Femur (tissue), 1 donor: ENCODE measurements around the gene TRIM47.
A peak's percentile ranks its signal among the peaks of the same experiment; 100 is the strongest.
"Not testable (repeated sequence)": the region's sequence is repeated elsewhere in the genome, so short reads cannot be mapped to it uniquely, and the experiment has no call there.

Experiments used
- DNase-seq: peaks from one replicate; pipeline ENCODE4 v3.0.0-alpha.2; 2017

TRIM47 gene

GRCh38 chr17:75891022-75891604 lies 12.7 kb upstream of the TRIM47 start:
- peak; percentile 19 for DNase-seq

GRCh38 chr17:75889454-75889853 lies 11.1 kb upstream of the TRIM47 start:
- DNase-seq, result peak; percentile 15

DNA sequence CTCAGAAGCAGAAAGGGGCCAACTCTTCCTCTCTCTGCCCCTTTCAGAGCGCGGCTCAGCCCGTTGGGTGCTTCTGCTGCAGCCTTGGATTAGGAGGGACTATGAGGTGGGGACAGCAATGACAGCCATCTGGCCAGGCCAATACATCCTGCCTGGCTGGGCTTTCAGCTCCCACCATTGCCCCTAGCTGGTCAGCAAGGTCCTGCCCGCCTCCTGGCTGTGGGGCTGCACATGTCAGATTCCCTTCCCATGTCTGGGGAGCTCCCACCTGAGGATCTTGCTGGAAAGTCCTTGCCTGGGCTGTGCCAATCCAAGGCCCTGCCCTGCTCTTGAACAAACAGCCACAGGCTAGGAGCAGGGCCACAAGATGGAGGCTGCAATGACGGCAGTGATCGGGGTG lies 10.1 kb upstream of the TRIM47 start:
- no peak for DNase-seq

DNA sequence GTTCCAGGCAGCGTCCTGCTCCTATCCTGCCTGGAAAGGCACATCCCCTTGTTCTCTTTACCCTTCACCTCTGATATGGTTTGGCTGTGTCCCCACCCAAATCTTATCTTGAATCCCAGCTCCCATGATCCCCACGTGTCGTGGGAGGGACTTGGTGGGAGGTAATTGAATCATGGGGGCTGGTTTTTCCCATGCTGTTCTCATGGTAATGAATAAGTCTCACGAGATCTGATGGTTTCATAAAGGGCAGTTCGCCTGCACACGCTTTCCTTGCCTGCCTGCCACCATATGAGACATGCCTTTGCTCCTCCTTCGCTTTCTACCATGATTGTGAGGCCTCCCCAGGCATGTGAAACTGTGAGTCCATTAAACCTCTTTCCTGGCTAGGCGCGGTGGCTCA lies 7.5 kb upstream of the TRIM47 start:
- not testable (repeated sequence) for DNase-seq

- DNase-seq, result no peak
Observed at GRCh38 chr17:75885431-75885830, 7.0 kb upstream of the TRIM47 start.

- DNase-seq, result no peak
Observed at GRCh38 chr17:75881678-75882454, 3.5 kb upstream of the TRIM47 start.

DNA sequence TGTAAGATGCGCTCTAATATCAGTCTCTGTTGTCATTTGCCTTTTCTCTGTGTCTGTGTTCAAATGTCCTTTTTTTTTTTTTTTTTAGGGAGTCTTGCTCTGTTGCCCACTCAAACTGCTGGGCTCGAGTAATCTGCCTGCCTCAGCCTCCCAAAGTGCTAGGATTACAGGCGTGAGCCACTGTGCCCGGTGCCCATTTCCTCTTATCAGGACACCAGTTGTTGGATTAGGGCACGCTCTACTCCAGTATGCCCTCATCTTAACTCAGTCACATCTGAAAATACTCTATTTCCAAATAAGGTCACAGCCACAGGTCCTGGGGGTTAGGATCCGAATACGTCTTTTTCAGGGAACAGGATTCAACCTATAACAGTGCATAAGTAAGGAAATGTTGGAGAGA lies 1.9 kb upstream of the TRIM47 start:
- DNase-seq, result no peak

DNA sequence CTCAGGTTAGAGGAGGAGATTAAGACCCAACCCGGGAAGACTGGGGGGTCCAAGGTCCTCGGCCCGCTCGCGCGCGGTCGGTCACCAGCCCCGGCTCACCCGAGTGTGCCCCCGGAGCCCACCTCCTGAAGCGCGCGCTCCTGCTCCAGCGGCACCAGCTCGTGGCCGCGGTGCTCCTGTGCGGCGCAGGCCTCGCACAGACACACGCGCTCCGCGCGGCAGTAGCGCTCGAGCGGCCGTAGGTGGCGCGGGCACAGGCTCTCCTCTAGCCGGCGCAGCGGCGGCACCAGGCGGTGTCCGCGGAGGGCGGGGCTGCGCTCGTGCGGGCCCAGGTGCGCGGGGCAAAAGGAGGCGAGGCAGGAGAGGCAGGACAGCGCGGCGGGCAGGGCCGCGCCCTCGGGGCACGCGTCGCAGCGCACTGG lies 618 bp downstream of the TRIM47 start:
- DNase-seq, result peak; percentile 80

DNA sequence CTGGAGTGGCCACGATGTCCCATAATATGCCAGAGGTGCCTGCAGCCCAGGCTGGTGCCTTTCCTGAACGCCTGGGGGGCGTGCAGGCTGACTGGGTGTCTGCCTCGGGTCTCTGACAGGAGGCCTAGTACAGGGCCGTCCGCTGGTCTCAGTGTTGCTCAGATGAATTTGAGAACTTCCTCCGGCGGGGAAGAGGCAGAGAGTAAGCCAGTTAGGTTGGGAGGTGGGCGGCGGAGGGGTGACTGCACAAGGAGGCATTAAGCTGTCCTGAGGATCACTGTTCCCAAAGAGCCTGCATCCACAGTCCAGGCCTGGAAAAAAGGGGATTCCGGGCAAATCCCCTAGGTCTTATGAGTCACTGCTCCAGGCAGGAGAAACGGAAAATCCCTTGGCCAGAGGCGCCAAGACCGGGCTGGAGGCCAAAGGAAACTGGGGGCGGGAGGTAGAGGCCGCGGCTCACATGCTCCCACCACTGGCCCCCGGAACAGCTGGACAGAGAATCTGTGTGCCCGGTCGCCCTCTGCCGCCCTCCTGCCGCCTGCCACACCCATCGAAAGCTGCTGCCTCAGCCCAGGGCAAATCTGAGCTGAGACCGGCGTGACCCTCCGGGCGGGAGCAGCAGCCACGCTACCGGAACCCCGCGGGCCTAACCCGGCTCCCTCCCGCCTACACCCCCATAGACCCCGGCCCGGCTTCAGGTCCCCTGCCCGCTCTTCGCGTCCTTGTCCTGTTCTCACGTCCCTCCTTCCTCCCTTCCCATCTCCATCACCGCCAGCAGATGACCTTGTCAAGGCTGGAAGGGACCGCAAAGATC lies 1.2 kb downstream of the TRIM47 start:
- peak; percentile 98 for DNase-seq

DNA sequence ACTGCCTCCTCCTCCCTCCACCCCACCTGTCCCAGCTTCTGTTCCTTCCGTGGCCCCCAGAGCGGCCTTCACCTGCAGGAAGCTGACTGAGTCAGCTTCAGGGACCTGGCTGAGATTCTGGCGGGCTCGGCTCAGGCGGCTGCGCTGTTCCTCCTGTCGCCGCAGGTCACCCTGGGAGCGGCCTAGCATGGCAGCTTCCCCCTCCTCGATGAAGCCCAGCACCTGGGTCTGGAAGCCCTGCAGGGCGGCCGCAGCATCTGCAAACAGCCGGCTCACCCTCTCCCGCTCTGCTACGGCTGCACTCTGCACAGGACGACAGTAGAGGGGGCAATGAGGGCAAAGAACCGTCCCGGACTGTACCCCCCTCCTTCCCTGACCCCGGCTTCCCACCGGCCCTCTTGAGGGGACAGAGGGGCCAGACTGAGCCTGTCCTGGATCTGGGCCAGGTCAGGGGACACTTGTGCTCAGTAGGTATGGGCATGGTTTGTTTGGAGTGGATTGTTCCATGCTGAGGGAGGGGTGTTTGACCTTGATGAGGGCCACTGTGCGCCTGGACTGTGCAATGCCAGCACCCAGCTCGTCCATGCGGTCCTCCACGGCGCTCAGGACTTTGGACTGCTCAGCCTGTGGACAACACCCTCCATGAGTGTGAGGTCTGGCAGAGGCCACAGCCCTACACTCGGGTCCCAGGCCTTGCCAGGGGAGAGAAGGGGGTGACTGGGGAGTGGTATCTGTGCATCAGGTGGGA lies 2.0 kb downstream of the TRIM47 start:
- no peak for DNase-seq

DNA sequence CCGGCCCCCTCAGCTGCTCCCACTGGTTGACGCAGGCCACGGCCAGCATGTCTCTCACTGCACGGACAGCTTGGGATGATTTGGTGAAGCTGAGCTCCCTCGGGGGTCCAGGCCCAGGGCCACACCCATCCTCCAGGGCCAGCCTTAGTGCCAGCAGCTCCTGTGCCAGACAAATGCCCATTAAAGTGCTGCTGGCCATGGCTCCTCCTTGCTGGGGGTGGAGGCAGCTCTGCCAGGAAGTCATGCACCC lies 2.5 kb downstream of the TRIM47 start:
- DNase-seq, result no peak

DNA sequence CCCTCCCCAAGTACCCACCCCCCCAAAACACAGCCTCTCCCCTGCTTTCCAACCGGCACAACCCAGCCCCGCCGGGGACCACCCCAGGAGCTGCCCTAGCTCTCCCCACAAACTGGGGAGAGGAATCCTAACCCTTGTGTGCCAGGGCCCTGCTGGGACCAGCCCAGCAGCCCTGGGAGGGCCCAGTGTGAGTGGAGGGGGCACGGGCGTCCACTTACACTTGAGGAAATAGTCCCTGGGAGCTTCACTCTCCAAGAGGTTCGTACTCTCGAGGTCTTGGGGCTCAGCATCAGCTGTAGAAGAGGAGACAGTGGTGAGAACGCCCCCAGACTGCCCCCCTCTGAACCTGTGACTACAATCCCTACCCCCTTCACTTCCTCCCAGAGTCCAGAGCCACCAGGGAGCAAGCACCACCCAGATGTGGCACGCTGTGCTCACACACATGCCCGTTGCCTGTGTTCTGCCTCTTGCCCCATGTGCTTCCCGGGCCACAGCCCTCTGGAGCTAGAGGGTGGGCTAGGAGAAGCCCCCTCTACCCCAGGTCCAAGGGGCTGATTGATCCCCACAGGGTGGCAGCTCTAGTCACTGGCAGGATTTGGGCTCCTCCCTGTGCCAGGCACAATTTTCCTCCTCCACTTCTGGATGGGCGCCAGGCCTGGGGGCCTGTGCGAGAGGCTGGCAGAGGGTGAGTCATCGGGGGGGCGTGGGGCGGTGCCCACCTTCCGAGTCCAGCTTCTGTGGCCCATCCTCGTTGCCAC lies 3.0 kb downstream of the TRIM47 start:
- no peak for DNase-seq

DNA sequence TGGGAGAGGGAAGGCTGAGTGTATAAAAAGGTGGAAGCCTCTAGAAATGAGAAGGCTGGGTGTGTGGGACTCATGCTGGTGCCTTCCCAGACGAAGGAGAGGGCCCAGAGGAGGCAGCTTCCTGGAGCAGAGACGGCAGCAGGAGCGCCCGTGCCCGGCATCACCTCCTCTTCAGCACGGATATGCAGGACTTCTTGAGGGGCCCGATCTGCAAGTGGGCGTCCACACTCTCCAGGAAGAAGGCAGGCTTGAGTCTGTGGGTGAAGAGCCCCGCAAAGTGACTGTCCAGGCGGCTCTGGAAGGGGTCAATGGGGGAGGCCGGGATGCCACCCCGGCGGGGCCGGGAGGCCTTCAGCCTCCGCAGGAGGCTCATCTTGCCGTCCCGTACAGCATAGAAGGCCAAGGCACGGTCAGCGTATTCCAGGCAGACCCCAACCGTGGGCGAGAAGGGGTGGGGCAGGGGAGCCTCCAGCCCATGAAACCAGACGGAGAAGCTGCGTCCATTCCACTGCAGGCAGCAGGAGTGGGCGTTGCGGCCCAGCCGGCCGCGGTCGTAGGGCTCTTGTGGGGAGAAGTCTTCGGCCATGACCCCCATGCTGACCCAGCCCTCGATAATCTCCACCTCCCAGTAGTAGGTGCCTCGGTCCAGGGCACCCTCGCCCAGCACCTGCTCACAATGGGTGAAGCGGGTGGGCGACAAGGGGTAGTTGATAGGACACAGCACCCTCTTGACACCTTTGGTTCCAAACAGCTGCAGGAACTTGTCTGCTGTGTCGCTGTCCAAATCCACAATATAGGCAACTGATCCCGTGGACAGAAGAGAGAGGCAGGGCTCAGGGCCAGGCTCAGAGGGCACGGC lies 3.8 kb downstream of the TRIM47 start:
- DNase-seq, result no peak

GRCh38 chr17:75873587-75874322 lies 4.6 kb downstream of the TRIM47 start:
- no peak for DNase-seq

- DNase-seq, result peak; percentile 87
Observed at GRCh38 chr17:75872434-75873351, 5.7 kb downstream of the TRIM47 start.

- DNase-seq, result not testable (repeated sequence)
Observed at GRCh38 chr17:75870228-75870627, 8.2 kb downstream of the TRIM47 start.

- peak; percentile 81 for DNase-seq
Observed at GRCh38 chr17:75869282-75870141, 8.9 kb downstream of the TRIM47 start.

DNA sequence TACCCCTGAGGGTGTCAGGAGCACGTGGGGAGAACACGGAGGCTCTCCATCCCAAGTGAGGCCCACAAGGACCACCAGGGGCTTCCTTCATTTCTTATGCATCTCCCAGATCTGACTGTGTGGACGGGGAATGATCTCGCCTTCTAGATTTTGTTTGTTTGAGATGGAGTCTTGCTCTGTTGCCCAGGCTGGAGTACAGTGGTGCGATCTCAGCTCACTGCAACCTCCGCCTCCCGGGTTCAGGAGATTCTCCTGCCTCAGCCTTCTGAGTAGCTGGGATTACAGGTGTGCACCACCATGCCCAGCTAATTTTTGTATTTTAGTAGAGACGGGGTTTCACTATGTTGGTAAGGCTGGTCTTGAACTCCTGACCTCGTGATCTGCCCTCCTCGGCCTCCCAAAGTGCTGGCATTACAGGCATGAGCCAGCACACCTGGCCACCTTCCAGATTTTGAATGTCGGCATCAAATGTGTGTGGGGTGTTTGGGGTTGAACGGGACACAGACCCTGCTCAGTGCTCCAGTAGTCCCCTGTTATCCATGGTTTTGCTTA lies 9.6 kb downstream of the TRIM47 start:
- DNase-seq, result not testable (repeated sequence)
